ENCODE data around the gene GABBR2. TPM values are rescaled to one million over a fixed set of nuclear protein-coding genes. Genes with fewer than 3 reads are reported as not detected.

GABBR2 gene
- total and polyA plus RNA-seq, 9 of the 15 experiments (the other 6 are each of a cell fraction or from before 2014, with no cell fraction given): 0.15 to 1.9 (median 0.32) TPM

- TF ChIP-seq SIX5 (IDR thresholded peaks at IDR 0.05; ENCODE audit: borderline replicate concordance in 1 of 2, insufficient read depth in 1 of 2, low read depth in 1 of 2, low read length in 2 of 2) (no peak), RBM34 (IDR thresholded peaks at IDR 0.05; ENCODE audit: borderline replicate concordance, insufficient read depth, low read length) (no peak), TCF7 (IDR thresholded peaks at IDR 0.05; ENCODE audit: borderline replicate concordance) (no peak), CEBPZ (IDR thresholded peaks at IDR 0.05; ENCODE audit: borderline replicate concordance, low read depth, low read length) (no peak), E2F3 (CRISPR knock-in tag; IDR thresholded peaks at IDR 0.05) (no peak), KAT7 (CRISPR knock-in tag; IDR thresholded peaks at IDR 0.05; ENCODE audit: borderline replicate concordance) (no peak), PATZ1 (CRISPR knock-in tag; IDR thresholded peaks at IDR 0.05; ENCODE audit: borderline replicate concordance) (no peak), EP400 (IDR thresholded peaks at IDR 0.05) (0 out of 2 replicates have a peak, but pooled peaks have one; percentile 26), TAL1 (IDR thresholded peaks at IDR 0.05) (peak; percentile 91), TEAD1 (CRISPR knock-in tag; IDR thresholded peaks at IDR 0.05) (no peak), GATAD2B (IDR thresholded peaks at IDR 0.05; ENCODE audit: borderline replicate concordance) (no peak), JUND (IDR thresholded peaks at IDR 0.05; ENCODE audit: borderline replicate concordance, low read depth, low read length) (no peak), JUND (tag; IDR thresholded peaks at IDR 0.05; ENCODE audit: borderline replicate concordance, low read depth, low read length) (no peak; the same call in 2 of the 3 replicates)
- TF ChIP-seq, protein P1, sequence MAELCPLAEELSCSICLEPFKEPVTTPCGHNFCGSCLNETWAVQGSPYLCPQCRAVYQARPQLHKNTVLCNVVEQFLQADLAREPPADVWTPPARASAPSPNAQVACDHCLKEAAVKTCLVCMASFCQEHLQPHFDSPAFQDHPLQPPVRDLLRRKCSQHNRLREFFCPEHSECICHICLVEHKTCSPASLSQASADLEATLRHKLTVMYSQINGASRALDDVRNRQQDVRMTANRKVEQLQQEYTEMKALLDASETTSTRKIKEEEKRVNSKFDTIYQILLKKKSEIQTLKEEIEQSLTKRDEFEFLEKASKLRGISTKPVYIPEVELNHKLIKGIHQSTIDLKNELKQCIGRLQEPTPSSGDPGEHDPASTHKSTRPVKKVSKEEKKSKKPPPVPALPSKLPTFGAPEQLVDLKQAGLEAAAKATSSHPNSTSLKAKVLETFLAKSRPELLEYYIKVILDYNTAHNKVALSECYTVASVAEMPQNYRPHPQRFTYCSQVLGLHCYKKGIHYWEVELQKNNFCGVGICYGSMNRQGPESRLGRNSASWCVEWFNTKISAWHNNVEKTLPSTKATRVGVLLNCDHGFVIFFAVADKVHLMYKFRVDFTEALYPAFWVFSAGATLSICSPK (IDR thresholded peaks at IDR 0.05; ENCODE audit: borderline replicate concordance): no peak
- TF ChIP-seq, protein P2, sequence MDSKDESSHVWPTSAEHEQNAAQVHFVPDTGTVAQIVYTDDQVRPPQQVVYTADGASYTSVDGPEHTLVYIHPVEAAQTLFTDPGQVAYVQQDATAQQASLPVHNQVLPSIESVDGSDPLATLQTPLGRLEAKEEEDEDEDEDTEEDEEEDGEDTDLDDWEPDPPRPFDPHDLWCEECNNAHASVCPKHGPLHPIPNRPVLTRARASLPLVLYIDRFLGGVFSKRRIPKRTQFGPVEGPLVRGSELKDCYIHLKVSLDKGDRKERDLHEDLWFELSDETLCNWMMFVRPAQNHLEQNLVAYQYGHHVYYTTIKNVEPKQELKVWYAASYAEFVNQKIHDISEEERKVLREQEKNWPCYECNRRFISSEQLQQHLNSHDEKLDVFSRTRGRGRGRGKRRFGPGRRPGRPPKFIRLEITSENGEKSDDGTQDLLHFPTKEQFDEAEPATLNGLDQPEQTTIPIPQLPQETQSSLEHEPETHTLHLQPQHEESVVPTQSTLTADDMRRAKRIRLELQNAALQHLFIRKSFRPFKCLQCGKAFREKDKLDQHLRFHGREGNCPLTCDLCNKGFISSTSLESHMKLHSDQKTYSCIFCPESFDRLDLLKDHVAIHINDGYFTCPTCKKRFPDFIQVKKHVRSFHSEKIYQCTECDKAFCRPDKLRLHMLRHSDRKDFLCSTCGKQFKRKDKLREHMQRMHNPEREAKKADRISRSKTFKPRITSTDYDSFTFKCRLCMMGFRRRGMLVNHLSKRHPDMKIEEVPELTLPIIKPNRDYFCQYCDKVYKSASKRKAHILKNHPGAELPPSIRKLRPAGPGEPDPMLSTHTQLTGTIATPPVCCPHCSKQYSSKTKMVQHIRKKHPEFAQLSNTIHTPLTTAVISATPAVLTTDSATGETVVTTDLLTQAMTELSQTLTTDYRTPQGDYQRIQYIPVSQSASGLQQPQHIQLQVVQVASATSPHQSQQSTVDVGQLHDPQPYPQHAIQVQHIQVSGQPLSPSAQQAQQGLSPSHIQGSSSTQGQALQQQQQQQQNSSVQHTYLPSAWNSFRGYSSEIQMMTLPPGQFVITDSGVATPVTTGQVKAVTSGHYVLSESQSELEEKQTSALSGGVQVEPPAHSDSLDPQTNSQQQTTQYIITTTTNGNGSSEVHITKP (IDR thresholded peaks at IDR 0.05; ENCODE audit: partially characterized antibody): no peak
These were observed 376.3 kb downstream of the GABBR2 start (continued) for GRCh38 chr9:98332405-98332831.

Measured in K562 (cell line).